Activated CD8-positive, alpha-beta T cell treated with anti-CD3 and anti-CD28 coated beads, Interleukin-2, amount 10 ng/mL, durations not matched to agents 7 days and 5 days (primary cell): ENCODE data around the gene GLO1. TPM values are rescaled to one million over a fixed set of nuclear protein-coding genes. Genes with fewer than 3 reads are reported as not detected.

Experiments used
- ATAC-seq: fragments of 150-1000 bp; cut with Tn5 transposase; one replicate; pipeline ENCODE4 v1.10.0; 2021; ENCODE audit warnings: moderate library complexity
- CTCF ChIA-PET: fragments of 350-600 bp; sonication (Branson Sonifier 250); formaldehyde crosslinking; loops from one replicate; lab custom pipeline; 2021; ENCODE audit warnings: antibody characterized with exemption; lab: Charles Lee
- POLR2A ChIA-PET: fragments of 350-600 bp; sonication (Branson Sonifier 250); formaldehyde crosslinking; loops from one replicate; lab custom pipeline; 2021; ENCODE audit warnings: antibody characterized with exemption; lab: Charles Lee
- DNase-seq: peaks from one replicate; pipeline ENCODE4 v3.0.0-alpha.2; 2020
- H3K27ac Mint-ChIP-seq: one replicate; pipeline ENCODE4 v1.8.0; 2021; ENCODE audit warnings: mild to moderate bottlenecking, mixed read lengths
- H3K27me3 Mint-ChIP-seq: one replicate; pipeline ENCODE4 v1.8.0; 2021; ENCODE audit warnings: low read depth, mixed read lengths
- H3K36me3 Mint-ChIP-seq: one replicate; pipeline ENCODE4 v1.8.0; 2021; ENCODE audit warnings: low read depth, mixed read lengths
- H3K4me1 Mint-ChIP-seq: one replicate; pipeline ENCODE4 v1.8.0; 2021; ENCODE audit warnings: low read depth, mixed read lengths
- H3K4me3 Mint-ChIP-seq: one replicate; pipeline ENCODE4 v1.8.0; 2021; ENCODE audit warnings: mild to moderate bottlenecking, mixed read lengths
- H3K9me3 Mint-ChIP-seq: one replicate; pipeline ENCODE4 v1.8.0; 2022; ENCODE audit warnings: mixed read lengths; ENCODE audit not compliant: insufficient read depth
- total RNA-seq, 2 experiments: library from RNA; stranded (reverse); gene quantifications; one replicate each; pipeline ENCODE4 v1.2.3, GENCODE V29; 2021

GLO1 gene
- total RNA-seq, 2 experiments from 2014 or later, result 68.8 to 69.8 TPM

DNA sequence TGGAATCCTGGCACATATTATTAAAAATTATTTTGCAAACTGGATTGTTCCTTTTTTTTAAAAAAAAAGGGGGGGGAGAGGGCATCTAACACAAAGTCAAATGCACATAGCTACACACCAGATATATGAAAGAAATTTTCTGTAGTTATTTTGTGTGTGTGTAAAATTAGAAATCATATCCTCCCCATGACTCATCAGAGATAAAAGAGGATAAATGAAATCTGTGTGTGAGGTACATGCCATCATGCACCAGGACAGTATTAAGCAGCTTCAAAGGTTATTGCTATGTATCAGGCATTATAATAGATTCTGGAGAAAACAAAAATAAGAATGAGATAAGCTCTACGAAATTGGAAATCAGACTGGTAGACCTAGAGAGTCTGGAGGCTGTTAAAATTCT lies 68.4 kb downstream of the GLO1 start:
- Mint-ChIP-seq H3K36me3 (no peaks in the 10 kb centered on the region), H3K4me3 (no peak overlapping the region), H3K4me1 (peaks cover 27% of the 10 kb centered on the region), H3K27me3 (no peaks in the 10 kb centered on the region), H3K27ac (no peak overlapping the region), H3K9me3 (no peaks in the 10 kb centered on the region)
- DNase-seq (no peak), ATAC-seq (no peak)
- POLR2A ChIA-PET, result no interaction called here
- CTCF ChIA-PET, result no interaction called here

DNA sequence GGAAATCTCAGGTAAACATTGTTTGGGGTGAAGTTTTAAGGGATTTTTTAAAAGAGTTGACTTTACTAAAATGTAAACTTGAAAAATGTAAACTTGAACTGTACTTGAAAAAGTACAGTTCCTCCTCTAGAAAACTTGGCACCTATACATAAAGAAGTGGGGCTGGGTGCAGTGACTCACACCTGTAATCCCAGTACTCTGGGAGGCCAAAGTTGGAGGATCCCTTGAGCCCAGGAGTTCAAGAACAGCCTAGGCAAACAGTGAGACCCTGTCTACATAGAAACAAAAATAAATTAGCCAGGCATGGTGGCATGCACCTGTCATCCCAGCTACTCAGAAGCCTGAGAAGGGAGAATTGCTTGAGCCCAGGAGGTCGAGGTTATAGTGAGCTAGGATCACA lies 70.5 kb downstream of the GLO1 start:
- Mint-ChIP-seq H3K27ac (no peak overlapping the region), H3K27me3 (no peaks in the 10 kb centered on the region), H3K4me1 (peaks cover 13% of the 10 kb centered on the region), H3K9me3 (no peaks in the 10 kb centered on the region), H3K4me3 (no peak overlapping the region), H3K36me3 (no peaks in the 10 kb centered on the region)
- ChIA-PET POLR2A (no interaction called here), CTCF (no interaction called here)
- no peak for ATAC-seq
- DNase-seq, result no peak

DNA sequence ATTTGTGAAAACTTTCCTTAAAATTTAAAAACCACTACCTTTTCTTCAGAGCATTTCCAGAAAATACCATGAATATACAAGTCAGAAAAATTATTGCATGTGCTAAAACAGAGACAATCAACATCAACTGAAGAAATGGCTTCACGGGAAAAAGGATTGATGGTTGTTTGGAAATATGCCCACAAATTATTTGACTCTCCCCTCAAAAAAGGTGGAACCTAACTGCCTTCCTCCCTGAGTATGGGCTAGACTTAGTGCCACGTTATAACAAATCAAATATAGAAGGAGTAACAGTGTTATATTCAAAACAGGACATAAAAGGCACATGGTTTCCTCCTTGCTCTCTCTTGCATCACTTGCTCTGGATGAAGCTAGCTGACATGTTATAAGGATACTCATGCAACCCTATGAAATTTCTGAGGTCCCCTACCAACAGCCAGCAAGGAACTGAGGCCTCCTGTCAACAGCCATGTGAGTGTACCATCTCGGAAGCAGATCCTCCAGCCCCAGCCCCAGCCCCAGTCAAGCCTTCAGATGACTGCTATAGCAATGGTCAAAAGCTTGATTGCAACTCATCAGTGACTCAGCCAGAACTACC lies 71.7 kb downstream of the GLO1 start:
- Mint-ChIP-seq H3K27ac (no peak overlapping the region), H3K27me3 (no peaks in the 10 kb centered on the region), H3K9me3 (no peaks in the 10 kb centered on the region), H3K36me3 (no peaks in the 10 kb centered on the region), H3K4me3 (no peak overlapping the region), H3K4me1 (peaks cover 5% of the 10 kb centered on the region)
- ChIA-PET POLR2A (no interaction called here), CTCF (no interaction called here)
- no peak for ATAC-seq
- DNase-seq, result no peak

Other genes starting within 250 kb of the GLO1 start
- gene BTBD9, start 63.2 kb downstream of the GLO1 start, total RNA-seq, result 10 to 100 TPM in 1 of 2 experiments, 1 to 10 TPM in 1; 9.4 to 12.4 TPM
- gene DNAH8, start 12.2 kb upstream of the GLO1 start, total RNA-seq, result not detected